Activated B cell treated with CpG ODN at 0.5 μM for 24 hours (primary cell): ENCODE results near the gene ABCG2. TPM values are rescaled to one million over a fixed set of nuclear protein-coding genes. Genes with fewer than 3 reads are reported as not detected.
"Not testable (repeated sequence)": the region's sequence is repeated elsewhere in the genome, so short reads cannot be mapped to it uniquely, and the experiment has no call there.

Experiments used
- ATAC-seq: fragments of 200-7000 bp; cut with Tn5 transposase; one replicate; pipeline ENCODE4 v1.10.0; 2021; ENCODE audit warnings: low read depth, mild to moderate bottlenecking, moderate library complexity
- CTCF ChIA-PET: fragments of 350-600 bp; sonication (Branson Sonifier 250); formaldehyde crosslinking; loops from one replicate; lab custom pipeline; 2021; ENCODE audit warnings: antibody characterized with exemption; lab: Charles Lee
- POLR2A ChIA-PET: fragments of 350-600 bp; sonication (Branson Sonifier 250); formaldehyde crosslinking; loops from one replicate; lab custom pipeline; 2021; ENCODE audit warnings: antibody characterized with exemption; lab: Charles Lee
- DNase-seq: peaks from one replicate; pipeline ENCODE4 v3.0.0; 2022
- H3K27ac Mint-ChIP-seq: one replicate; pipeline ENCODE4 v1.8.0; 2020; ENCODE audit warnings: mixed read lengths
- H3K27me3 Mint-ChIP-seq: one replicate; pipeline ENCODE4 v1.8.0; 2021; ENCODE audit warnings: mixed read lengths
- H3K36me3 Mint-ChIP-seq: one replicate; pipeline ENCODE4 v1.8.0; 2021; ENCODE audit warnings: low read depth, mixed read lengths
- H3K4me1 Mint-ChIP-seq: one replicate; pipeline ENCODE4 v1.8.0; 2021; ENCODE audit warnings: mixed read lengths
- H3K4me3 Mint-ChIP-seq: one replicate; pipeline ENCODE4 v1.8.0; 2020; ENCODE audit warnings: mild to moderate bottlenecking, mixed read lengths
- H3K9me3 Mint-ChIP-seq: one replicate; pipeline ENCODE4 v1.8.0; 2020; ENCODE audit warnings: mixed read lengths
- CTCF ChIP-seq: fragments of 200-600 bp; IDR thresholded peaks from one replicate; pipeline ENCODE4 v1.8.0; 2022; ENCODE audit warnings: antibody characterized with exemption, mild to moderate bottlenecking
- intact Hi-C: fragments of 100-400 bp; cut with micrococcal nuclease; formaldehyde crosslinking; loops from one replicate; pipeline ENCODE4 v1.15.1; 2024
- total RNA-seq: library from RNA; stranded (reverse); gene quantifications from 2 replicates; pipeline ENCODE4 v1.2.3, GENCODE V29; 2022

Gene ABCG2
- total RNA-seq, 1 donor from 2014 or later: 0.13 TPM

DNA sequence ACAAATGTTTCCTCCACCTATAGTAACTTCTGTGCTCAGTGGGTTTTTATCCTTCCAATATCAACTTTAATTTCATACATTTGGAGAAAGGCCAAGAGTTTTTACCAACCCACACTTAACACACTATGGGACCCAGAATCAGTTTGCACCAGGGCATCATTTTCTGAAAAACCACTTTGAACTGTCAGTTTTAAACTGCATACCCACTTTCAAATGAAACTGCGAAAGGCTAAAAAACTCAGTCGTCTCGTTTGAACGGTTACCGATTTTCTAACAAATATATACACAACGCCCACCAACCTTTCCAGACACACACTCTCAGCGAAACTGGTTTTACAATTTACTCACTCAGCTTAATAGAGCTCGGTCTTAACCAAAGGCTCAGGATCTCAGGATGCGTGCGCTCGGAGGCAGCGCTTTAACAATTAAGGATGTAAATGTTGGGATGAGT lies 376 bp downstream of the ABCG2 start:
- no peak for TF ChIP-seq CTCF
- ATAC-seq (no peak), DNase-seq (no peak)
- ChIA-PET CTCF (no interaction called here), POLR2A (interaction anchor here (0.7 kb wide), 1 partner anchor 276 kb away, joined by 3 read pairs; no protein-coding TSS in a partner anchor)
- H3K4me3 Mint-ChIP-seq: peak overlapping the region; percentile 68
- H3K4me1 Mint-ChIP-seq: peaks cover 13% of the 10 kb centered on the region
- intact Hi-C loops: no loop called here
- no peak overlapping the region for H3K27ac Mint-ChIP-seq
- H3K9me3 Mint-ChIP-seq: no peaks in the 10 kb centered on the region
- peaks cover 8% of the 10 kb centered on the region for H3K27me3 Mint-ChIP-seq
- no peaks in the 10 kb centered on the region for H3K36me3 Mint-ChIP-seq

DNA sequence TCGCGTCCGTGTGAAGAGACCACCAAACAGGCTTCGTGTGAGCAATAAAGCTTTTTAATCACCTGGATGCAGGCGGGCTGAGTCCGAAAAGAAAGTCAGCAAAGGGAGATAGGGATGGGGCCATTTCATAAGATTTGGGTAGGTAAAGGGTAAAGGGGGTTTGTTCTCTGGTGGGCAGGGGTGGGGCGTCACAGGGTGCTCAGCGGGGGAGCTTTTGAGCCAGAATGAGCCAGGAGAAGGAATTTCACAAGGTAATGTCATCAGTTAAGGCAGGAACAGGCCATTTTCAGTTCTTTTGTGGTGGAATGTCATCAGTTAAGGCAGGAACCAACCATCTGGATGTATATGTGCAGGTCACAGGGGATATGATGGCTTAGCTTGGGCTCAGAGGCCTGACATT lies 6.1 kb downstream of the ABCG2 start:
- DNase-seq, H3K36me3 Mint-ChIP-seq, H3K27ac Mint-ChIP-seq, intact Hi-C loops, H3K4me1 Mint-ChIP-seq, H3K9me3 Mint-ChIP-seq, H3K27me3 Mint-ChIP-seq, POLR2A ChIA-PET, ATAC-seq, H3K4me3 Mint-ChIP-seq, CTCF ChIA-PET: not testable (repeated sequence)

DNA sequence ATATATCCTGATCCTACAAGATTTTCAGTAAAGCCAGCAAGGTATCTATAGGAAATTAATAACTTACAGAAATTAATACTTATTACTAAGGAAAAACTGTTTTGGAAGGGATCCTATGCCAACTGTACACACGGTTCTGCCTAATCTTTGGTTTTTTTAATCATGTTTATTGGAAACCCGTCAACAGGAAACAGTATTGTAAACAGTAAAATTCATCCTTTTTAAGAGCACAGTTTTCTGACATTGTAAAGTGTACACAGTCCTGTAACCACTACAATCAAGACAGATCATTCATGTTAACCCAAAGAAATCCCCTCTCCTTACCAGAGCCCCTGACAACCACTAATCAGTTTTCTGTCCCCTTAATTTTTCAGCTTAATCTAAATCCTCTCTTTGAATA lies 9.9 kb downstream of the ABCG2 start:
- Mint-ChIP-seq H3K9me3 (no peaks in the 10 kb centered on the region), H3K4me1 (no peaks in the 10 kb centered on the region), H3K4me3 (no peak overlapping the region), H3K27me3 (peaks cover 4% of the 10 kb centered on the region), H3K27ac (no peak overlapping the region), H3K36me3 (no peaks in the 10 kb centered on the region)
- ATAC-seq (no peak), DNase-seq (no peak)
- no peak for TF ChIP-seq CTCF
- ChIA-PET CTCF (no interaction called here), POLR2A (no interaction called here)
- intact Hi-C loops: no loop called here

GRCh38 chr4:88147799-88148217 lies 10.6 kb downstream of the ABCG2 start:
- no peak for DNase-seq
- CTCF ChIA-PET: no interaction called here
- TF ChIP-seq CTCF: no peak

DNA sequence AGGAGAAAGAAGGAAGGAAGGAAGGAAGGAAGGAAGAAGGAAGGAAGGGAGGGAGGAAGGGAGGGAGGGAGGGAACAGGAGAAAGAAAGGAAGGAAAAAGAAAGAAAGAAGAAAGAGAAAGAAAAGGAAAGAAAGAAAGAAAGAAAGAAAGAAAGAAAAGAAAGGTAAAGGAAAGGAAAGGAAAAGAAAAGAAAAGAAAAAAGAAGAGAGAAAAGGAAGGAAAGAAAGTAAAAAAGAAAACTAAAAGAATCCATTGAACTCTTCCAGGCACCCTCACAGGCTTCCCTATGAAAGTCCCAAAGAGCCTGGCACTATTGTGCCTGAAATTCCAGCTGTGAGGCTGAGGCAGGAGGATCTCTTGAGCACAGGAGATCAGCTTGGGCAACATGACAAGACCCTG lies 11.5 kb downstream of the ABCG2 start:
- Mint-ChIP-seq H3K27ac (no peak overlapping the region), H3K36me3 (no peaks in the 10 kb centered on the region), H3K9me3 (no peaks in the 10 kb centered on the region), H3K27me3 (peaks cover 4% of the 10 kb centered on the region), H3K4me3 (no peak overlapping the region), H3K4me1 (no peaks in the 10 kb centered on the region)
- ATAC-seq (no peak), DNase-seq (no peak)
- no peak for TF ChIP-seq CTCF
- intact Hi-C loops: no loop called here
- ChIA-PET CTCF (no interaction called here), POLR2A (no interaction called here)

More at GRCh38 chr4:88147799-88148217, 10.6 kb downstream of the ABCG2 start:
- H3K27me3 Mint-ChIP-seq: peaks cover 4% of the 10 kb centered on the region
- no peak overlapping the region for H3K4me3 Mint-ChIP-seq
- H3K27ac Mint-ChIP-seq: no peak overlapping the region
- H3K4me1 Mint-ChIP-seq: no peaks in the 10 kb centered on the region
- H3K36me3 Mint-ChIP-seq: no peaks in the 10 kb centered on the region
- H3K9me3 Mint-ChIP-seq: no peaks in the 10 kb centered on the region
- ATAC-seq: no peak
- intact Hi-C loops: no loop called here
- POLR2A ChIA-PET: no interaction called here

DNA sequence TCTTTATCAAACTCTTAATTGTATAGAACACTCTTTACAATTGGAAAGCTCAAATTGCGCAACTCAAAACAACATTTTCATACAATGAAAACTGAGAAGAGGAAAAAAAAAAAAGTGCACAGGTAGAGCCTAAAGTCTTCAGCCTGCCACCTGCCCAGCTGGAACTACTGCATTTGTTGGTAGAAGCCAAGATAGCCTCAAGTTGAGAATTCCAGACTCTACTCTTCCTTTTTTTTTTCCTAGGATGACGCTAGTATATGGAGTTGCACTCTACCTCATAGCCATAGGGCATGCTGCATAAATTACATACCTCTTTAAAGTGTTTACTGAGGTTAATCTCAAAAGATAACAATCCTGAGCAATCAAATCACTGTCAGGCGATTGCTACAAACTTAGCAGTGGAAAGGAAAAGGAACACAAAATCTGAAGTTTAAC lies 13.6 kb downstream of the ABCG2 start:
- intact Hi-C loops: no loop called here
- H3K27ac Mint-ChIP-seq: no peak overlapping the region
- CTCF ChIA-PET: no interaction called here
- H3K4me3 Mint-ChIP-seq: no peak overlapping the region
- no peak for TF ChIP-seq CTCF
- no peak for ATAC-seq
- H3K27me3 Mint-ChIP-seq: peaks cover 4% of the 10 kb centered on the region
- H3K9me3 Mint-ChIP-seq: no peaks in the 10 kb centered on the region
- H3K4me1 Mint-ChIP-seq: no peaks in the 10 kb centered on the region
- POLR2A ChIA-PET: no interaction called here
- H3K36me3 Mint-ChIP-seq: no peaks in the 10 kb centered on the region
- no peak for DNase-seq
